HG02610 (cell line): Measurements from ENCODE around the gene RAE1.
"Not testable (repeated sequence)": the region's sequence is repeated elsewhere in the genome, so short reads cannot be mapped to it uniquely, and the experiment has no call there.

Source experiments
- ATAC-seq: cut with Tn5 transposase; IDR thresholded peaks from one replicate; pipeline ENCODE4 v1.9.1; 2021; ENCODE audit warnings: mild to moderate bottlenecking, moderate library complexity; ENCODE audit not compliant: unreplicated experiment

Gene RAE1

DNA sequence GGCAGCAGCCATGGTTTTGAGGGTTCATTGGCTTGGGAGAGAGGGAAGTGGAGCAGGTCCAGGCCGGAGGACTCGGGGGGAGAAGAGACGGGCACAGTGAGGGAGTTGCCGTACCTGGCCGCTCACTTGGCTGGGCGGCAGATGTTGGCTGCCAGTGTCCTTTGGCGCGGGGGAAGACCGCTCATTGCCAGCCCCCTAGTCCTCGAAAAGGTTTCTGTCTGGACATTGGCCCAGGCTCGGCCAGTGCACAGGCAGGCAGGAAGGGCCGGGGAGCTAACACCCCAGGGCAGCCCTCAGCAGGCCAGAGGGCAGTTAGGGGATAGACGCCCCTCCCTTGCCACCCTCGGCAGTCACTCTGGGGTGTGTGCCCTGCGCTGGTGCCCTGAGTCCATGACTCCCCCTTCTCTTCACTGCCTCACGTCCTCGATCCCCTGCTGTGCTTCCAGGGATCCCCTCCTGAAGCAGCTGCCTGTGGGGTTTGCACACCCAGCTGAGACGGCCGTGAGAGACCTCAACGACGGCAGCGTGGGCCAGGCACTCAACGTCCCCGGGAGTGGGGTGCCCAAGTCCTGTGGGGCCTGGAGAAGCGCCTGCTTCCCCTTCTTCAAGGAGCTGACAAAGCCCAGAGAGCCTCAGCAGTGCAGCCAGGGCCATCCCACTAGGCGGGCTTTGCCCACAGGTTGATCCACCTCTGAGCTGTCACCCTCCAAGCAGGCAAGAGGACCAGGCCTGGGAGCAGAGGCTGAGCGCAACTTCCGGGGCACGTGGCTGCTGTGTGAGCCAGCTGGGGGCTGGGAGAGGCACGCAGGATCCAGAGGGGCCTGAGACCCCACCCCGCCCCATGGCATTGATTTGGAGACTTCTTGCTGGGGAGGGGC lies 60.6 kb downstream of the RAE1 start:
- ATAC-seq, result no peak

DNA sequence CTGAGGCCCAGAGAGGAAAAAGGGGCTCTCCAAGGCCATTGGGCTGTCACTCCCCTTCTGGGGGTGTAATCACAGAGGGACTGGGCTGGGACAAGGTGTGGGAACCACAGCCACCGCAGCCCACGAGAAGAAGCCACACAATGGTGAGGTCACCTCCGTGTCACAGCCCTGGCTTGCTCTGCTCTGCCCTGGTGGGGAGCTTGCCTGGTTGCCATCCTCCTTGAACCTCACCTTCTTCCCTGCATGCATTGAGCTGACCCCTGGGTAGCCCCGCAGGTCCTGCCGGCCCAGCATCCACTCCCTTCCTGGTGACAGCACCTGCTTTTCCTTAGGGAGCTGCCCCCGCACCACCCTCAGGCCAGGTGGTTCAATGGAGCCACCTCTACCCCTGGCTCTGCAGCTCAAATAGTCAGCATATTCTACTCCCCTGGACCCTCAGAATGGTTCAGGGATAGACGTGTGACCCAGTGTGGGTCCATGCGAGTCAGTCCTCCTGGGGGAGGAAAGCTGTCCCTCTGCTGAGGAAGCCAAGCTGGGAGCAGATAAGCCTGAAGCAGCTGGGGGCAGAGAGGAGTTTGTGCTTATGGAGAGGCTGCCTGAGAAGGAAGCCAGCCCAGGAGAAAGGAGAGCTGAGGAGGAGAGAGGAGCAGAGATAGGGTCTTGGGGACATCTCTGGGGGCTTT lies 61.4 kb downstream of the RAE1 start:
- no peak for ATAC-seq

DNA sequence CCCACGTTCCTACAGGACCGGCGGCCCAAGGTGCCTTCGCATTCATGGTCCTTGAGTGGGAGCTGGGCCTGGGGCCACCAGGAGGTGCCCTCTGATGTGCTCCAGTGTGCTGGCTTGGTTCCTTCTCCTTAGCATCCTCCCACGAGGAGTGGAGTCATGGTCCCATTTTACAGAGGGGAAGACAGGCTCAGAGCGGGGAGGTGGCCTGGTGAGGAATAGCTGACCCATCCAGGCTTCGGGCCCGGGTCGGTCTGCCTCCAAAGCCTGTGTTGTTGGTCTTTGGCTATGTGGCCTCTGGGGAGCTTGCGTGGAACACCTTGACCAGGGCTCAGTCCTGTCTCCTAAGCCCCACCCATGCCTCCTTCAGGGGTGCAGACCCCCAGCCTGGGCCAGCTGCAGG lies 62.9 kb downstream of the RAE1 start:
- ATAC-seq, result no peak

DNA sequence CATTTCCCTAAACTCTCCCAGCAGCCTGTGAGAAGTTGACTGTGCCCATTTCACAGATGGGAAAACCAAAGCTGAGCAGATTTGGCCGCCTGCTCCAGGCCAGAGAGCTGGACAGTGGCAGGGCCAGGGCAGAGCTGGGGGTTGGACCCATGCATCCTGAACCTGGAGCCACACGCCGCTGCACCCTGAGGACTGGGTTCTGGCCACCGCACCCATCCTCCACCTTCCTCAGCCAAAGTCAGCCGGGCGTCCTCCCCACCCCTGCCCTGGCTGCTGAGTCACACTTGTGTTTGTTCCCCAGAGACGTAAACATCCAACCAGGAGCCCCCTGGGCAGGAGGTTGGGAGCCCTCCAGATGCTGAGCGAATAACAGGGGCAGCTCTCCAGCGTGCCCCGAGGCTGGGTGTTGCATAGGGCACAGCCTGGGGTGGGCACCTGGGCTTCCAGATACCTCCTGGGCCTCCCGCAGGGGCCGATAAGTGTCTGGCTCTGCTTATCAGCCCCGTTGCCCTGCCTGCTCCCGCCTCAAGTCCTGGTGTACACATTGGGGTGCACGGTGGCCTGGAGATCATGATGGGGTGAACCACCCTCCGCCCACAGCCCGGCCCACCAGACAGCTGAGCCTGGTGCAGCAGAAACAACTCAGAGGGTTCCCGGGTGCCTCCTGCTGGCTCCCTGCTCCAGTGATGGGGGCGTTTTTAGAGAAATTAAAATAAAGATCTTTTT lies 64.0 kb downstream of the RAE1 start:
- no peak for ATAC-seq

DNA sequence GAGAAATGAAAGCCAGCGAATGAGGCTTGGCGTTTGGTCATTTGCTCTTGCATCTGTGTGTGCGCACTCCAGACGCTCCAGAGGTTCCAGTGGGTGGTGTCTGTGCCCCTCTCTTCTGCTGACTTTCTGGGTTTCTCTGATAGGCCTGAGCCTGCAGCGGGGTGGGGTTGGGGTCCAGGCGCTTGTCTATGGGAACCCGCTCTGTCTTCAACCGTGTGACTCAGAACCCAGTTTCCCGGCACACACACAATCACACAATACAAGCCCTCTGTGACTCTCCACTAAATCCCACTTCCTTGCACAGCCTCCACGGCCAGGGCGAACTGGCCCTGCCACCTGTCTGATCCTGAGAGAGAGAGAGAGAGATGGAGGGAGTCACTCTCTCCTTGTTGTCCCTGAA lies 64.7 kb downstream of the RAE1 start:
- ATAC-seq, result no peak

DNA sequence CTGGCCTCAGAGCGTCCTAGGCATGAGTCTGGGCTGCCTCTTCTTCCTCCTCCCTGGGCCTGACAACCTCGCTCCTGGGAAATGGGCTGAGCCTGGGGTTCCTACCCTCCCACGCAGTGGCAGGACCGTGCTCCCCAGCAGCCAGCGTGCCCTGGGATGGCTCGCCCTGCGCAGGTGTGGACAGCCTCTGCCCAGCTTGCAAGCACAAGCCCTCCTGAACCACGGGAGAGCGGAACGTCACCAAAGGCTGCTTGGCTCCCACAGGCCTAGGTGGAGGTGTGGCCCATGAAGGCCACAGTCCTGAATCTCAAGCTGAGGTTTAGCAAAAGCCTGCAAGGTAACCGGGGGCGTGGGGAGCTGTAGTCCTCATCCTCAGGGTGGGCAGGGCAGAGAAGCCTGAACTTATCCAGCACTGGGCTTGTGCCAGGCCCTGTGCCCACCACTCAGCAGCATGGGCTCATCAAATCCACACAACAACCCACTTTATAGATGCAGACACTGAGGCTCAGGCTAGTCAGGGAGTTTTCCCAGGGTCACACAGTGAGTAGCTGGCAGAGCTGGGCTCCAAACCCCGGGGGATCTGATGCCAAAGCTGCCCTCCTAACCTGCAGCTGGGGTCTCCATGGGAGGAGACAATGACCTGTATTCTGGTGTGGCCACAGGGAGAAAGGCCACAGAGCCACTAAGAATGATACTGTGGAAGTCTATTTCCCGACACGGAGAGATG lies 65.4 kb downstream of the RAE1 start:
- ATAC-seq, result no peak

DNA sequence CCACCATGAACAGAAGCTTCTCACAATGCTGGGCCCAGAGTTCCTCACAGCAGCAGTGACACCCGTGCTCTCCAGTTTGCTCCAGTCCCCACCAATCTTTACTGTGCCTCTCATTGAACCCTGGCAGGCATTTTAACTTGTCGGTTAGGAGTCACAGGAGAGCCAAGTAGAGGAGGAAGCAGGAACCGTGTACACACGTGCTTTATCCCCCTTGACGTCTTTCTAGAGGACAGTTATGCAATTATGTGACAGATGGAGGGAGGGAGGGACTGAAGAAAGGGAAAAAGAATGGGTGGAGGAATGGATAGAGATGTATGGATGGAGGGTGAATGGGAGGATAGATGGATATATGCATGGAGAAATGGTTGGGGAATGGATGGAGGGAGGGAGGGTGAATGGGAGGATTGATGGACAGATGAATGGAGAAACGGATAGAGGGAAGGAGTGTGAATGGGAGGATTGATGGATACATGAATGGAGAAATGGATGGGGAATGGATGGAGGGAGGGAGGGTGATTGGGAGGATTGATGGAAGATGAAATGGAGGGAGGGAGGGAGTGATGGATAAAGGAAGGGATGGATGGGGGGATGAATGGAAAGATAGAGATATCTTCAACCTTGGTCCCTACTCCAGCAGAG lies 66.1 kb downstream of the RAE1 start:
- no peak for ATAC-seq

DNA sequence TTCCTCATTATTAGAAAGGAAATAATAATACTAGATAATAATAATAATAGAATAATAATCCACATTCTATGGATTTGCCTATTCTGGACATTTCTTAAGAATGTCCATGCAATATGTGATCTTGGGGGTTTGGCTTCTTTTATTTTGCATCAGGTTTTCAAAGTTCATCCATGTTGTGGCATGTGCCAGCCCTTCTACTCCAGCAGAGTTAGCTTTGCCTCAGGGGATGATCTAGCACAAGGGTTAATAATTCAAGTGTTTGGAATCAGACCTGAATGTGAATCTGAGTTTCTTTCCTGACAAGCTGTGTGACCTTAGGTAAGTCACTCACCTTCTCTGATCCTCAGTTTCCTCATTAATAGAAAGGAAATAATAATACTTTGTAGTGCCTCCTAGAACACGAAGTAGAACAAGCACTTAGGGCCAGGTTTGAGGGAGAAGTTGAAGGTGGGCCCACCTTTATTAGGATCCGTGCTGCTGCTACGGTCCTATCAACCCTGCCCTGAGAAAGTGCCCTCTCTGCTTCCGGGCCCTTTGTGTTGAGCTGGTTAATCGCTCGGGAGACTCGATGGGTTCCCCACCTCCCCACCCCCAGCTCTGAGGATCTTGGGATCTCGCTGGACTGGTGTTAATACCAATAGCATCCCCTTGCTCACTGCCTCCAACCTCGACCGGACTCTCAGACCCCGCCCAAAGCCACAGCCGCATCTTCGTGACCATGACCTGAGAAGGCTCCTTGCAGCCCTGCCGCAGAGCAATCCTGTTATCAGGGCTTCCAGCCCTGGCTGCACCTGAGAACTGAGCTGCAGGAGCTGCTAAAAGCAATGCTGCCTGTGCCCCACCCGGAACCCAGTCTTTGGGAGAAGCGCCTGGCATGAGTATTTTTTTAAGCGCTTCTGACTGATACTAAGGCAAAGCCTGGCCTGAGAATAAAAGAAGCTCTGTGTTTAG lies 67.0 kb downstream of the RAE1 start:
- ATAC-seq, result no peak

DNA sequence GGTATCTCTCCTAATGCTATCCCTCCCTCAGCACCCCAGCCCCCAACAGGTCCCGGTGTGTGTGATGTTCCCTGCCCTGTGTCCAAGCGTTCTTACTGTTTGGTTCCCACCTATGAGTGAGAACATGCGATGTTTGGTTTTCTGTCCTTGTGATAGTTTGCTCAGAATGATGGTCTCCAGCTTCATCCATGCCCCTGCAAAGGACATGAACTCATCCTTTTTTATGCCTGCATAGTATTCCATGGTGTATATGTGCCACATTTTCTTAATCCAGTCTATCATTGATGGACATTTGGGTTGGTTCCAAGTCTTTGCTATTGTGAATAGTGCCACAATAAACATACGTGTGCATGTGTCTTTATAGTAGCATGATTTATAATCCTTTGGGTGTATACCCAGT lies 68.4 kb downstream of the RAE1 start:
- not testable (repeated sequence) for ATAC-seq

DNA sequence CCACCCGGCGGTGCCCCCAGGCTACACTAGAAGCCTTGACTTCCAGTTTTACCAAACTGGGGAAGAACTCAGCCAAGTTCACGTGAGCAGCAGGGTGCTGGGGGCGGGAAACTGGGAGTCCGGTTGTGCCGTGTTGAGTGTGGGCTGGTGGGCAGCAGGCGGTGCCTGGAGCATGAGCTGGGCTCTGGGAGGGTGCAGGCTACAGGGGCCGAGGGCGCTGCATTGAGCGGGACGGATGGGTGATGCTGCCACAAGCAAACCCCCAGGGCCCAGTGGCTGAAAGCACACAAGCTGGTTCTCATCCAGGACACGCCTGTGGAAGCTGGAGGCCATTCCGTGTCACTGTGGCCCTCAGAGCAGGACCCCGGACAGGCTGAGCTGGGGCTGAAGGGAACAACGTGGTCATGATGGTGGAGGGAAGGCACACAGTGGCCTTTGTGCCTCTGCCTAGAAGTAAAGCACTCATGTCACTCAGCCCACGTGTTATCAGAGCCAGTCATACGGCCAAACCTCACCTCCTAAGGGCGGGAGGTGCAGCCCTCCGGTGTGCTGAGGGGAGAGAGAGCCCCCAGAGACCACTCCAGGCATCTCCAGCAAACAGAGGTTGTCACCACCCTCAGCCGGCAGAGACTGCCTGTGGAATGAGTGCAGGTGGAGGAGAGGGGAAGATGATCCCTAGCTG lies 69.7 kb downstream of the RAE1 start:
- no peak for ATAC-seq

DNA sequence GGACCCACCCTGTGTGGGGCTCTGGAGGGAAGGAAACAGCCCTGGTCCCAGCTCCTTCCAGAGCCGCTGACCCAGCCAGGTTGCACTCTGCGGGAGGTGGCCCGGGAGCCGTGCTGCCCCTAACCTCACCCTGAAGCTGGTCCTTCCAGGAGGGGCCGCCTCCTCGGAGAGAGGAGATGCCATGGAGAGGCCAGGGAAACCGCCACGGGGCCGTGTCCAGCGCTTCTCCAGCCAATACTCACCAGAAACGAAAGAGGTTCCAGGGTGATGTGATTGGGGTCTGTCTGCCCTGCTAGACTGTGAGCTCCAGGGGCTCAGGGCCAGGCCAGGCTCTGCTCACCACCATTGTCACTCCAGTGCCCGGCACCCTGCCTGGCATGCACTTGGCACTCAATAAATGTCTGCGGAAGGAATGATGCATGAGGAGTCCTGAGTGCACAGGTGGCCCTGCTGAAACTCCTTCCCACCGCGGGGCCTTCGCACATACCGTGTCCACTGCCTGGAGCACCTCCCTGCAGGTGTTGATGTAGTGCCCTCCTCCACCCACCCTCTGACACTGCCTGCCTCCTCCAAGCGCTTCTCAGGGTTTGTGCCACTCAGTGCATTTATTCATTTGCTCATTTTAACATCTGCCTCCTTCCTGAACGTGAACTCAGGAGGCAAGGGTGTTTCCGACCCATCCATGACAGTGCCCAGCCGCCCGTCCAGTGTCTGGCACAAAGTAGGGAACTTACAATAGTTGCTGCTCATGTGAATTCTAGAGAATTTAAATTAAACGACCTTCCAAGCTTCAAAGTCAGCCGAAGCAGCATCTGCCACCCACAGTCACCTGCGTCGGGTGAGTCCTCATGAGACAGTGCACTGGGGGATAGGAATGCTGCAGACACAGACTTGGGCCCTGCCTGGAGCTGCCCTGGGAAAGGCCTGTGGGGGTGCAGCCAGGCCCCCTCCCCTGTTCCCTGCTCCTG lies 70.5 kb downstream of the RAE1 start:
- ATAC-seq, result no peak

DNA sequence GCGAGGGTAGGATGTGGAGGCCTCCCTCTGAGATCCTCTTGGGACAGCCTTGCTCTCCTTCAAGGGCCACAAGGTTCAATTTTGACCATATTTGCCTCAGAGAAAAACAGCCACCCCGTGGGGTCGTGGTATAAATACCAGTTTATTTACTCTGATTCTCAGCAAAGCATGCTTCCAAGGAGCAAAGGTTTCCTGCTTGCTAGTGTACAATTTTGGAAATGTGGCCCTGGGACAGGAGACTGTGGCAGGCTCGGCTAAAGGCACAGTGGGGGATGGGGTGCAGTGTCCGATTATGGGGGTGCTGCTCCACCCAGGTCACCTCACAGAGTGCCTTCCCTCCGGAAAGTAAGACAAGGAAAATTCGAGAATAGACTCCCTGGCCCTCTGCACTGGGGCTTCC lies 71.2 kb downstream of the RAE1 start:
- no peak for ATAC-seq

DNA sequence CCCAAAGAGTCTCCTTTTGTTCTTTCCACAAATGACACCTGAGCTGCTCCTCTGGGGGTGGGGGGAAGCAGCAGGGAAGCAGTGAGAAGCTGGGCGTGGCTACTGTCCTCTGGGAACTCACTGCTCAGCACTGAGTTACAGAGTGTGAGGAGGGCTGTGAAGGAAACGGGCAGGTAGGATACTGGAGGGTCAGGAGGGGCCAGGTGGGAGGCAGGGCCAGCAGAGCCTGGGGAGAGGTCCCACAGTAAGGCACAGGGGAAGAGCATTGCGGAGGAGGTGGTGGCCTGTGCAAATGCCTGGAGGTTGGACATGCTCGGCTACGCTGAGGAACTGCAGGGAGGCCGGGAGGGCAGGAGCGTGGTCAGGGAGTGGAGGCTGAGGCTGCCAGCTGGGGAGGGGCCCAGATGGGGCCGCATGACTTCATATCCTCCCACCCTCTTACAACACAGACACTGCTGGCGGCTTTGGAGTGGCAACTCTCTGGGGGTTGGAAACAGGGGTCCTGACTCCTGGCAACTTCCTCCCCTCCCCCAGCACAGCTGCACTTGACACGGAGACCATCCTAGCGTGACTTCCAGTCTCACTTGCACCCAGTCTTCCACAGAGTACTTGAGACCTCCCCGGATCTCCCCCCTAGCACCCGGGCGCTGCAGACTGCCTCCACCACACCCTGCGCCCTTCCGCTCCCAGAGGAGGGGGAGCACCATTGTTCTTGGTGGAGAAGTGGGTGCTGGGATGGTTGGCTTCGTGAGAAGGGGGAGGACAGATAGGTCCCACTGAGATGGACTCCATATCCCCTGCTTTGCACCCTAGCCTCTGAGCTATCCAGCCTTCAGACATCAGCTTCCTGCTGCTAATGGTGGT lies 74.3 kb downstream of the RAE1 start:
- ATAC-seq, result no peak

DNA sequence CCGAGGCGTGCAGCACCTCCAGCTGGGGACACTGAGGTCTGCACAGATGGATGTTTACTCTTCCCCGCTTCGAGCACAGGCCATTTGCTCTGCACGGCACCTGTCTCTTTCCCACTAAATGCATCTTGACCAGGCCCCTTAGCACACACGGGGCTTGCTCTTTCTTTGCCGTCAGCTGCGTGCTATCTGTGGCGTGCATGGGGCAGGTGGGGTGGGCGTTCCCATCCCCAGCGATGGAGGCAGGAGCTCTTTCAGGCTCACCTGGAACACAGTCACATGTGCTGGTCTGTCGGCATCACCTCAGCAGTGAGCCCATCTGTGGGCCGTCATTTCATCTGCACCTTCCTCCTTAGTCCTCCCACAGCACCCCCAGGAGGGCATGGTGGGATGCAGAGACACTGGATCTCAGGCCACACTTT lies 75.2 kb downstream of the RAE1 start:
- no peak for ATAC-seq

DNA sequence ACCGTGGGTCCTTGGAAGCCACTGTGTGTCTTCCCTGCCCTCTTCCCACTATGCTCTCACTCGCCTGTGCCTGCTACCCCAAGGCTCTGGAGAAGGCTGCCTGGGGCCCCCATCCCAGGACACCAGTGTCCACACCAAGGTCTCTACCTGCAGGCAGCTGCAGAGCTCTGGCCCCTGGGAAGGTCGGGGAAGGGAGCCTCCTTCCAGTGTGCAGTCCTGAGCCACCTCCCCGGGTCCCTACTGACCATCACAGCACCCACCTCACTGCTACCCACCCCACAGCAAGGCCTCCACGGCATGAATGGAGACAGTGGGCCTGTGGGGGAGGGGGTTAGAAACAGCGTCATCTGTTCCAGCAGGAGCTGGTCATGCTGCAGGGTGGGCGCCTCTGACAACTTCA lies 75.8 kb downstream of the RAE1 start:
- ATAC-seq, result no peak

DNA sequence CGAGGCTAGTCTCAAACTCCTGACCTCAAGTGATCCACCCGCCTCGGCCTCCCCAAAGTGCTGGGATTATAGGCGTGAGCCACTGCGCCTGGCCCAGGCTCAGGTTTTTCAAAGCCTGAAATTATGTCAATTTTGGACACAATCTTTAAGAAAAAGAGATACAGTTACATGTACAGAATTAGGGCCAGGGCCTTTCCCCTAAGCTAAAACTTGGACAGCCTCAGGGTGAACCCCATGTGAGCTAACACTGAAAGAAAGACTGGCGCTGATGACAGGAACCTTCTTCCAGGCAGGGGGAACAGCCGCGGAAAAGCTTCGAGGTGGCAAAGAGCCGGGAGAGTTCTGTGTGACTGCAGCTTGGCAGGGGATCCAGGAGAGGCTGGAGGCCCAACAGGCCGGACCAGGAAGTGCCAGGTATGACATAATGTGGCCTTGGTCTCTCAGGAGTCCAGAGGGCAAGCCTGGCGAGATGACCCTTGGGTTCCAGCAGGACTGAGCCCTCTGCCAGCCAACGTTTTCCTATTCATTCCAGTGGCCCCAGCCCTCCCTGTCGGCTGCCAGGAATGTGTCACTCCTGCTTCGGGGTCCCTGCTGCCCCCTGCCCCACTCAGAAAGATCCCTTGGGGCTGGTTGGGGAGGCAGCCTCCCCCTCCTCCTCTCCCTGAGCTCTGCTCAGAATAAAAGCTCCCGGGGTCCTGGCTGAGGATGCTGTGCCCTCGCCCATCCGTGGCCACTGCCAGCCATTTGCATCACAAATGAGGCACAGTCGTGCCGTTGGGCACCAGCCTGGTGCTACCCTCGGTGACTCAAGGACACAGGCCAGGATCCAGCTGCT lies 77.5 kb downstream of the RAE1 start:
- ATAC-seq, result no peak
